Lower leg skin (tissue), 4 donors: ENCODE data around the gene REEP6. TPM values are rescaled to one million over a fixed set of nuclear protein-coding genes. Genes with fewer than 3 reads are reported as not detected.

ENCODE experiments used
- DNase-seq, 2 donors: peaks; one replicate each; pipeline ENCODE4 v3.0.0-alpha.2; 2019; ENCODE audit warnings: low spot score in 2 of 2
- H3K4me3 ChIP-seq: fragments of 200-600 bp; sonication (generic); 2 replicates; pipeline ENCODE4 v1.5.1; 2017; ENCODE audit warnings: mild to moderate bottlenecking, low read depth; ENCODE audit not compliant: poor library complexity, severe bottlenecking
- CTCF ChIP-seq, 3 donors: fragments of 450-650 bp; IDR thresholded peaks; one replicate each; pipeline ENCODE4 v1.5.1; 2016; ENCODE audit warnings: antibody characterized with exemption in 3 of 3, mild to moderate bottlenecking in 3 of 3, moderate library complexity in 2 of 3
- POLR2A ChIP-seq, 2 donors: fragments of 450-650 bp; IDR thresholded peaks; one replicate each; pipeline ENCODE4 v1.6.1; 2016 to 2017; ENCODE audit warnings: antibody characterized with exemption in 2 of 2, mild to moderate bottlenecking in 1 of 2, moderate library complexity in 1 of 2
- WGBS, 2 donors: methylation state at CpG; one replicate each; pipeline ENCODE4 v1.1.5; 2018; 5-methylcytosine and 5-hydroxymethylcytosine counted together
- intact Hi-C: fragments of 100-400 bp; cut with DNase I; formaldehyde crosslinking; loops from one replicate; pipeline ENCODE4 v1.15.0; 2023; ENCODE audit warnings: low total_unique reads
- total RNA-seq, 4 donors: library from RNA; depleted of rRNA; stranded (reverse); fragments of >200 nt; gene quantifications; one replicate each; pipeline ENCODE4 v1.1.0, GENCODE V29; 2016

The REEP6 gene
- total RNA-seq, 4 donors from 2014 or later = 6.3 to 8.8 (median 6.6) TPM

GRCh38 chr19:1503925-1504773, 13.2 kb downstream of the REEP6 start:
- TF ChIP-seq POLR2A (IDR thresholded peaks at IDR 0.05) = no peak
- no peak for TF ChIP-seq CTCF (IDR thresholded peaks at IDR 0.05)
- 51 to 57% methylated on average over 21 to 23 of the region's 23 CpGs for WGBS, 2 donors
- no peak for DNase-seq
- intact Hi-C loops = no loop called here
- H3K4me3 ChIP-seq = no peak overlapping the region

GRCh38 chr19:1505012-1505411, 14.0 kb downstream of the REEP6 start:
- 73 to 78% methylated on average over 8 of the region's 8 CpGs for WGBS, 2 donors
- TF ChIP-seq POLR2A (IDR thresholded peaks at IDR 0.05) (no peak), CTCF (IDR thresholded peaks at IDR 0.05) (no peak)
- H3K4me3 ChIP-seq = no peak overlapping the region
- DNase-seq = no peak
- intact Hi-C loops = no loop called here

GRCh38 chr19:1505991-1506881, 15.3 kb downstream of the REEP6 start:
- no peak overlapping the region for H3K4me3 ChIP-seq
- no peak for DNase-seq
- WGBS, 2 donors = 88 to 91% methylated on average over 39 to 44 of the region's 45 CpGs
- no peak for TF ChIP-seq POLR2A (IDR thresholded peaks at IDR 0.05)
- TF ChIP-seq CTCF (IDR thresholded peaks at IDR 0.05) = no peak
- intact Hi-C loops = no loop called here

GRCh38 chr19:1507192-1507660, 16.2 kb downstream of the REEP6 start:
- DNase-seq = no peak
- H3K4me3 ChIP-seq = no peak overlapping the region
- no peak for TF ChIP-seq POLR2A (IDR thresholded peaks at IDR 0.05)
- no peak for TF ChIP-seq CTCF (IDR thresholded peaks at IDR 0.05)
- intact Hi-C loops = no loop called here
- WGBS, 2 donors = 62 to 63% methylated on average over 22 of the region's 23 CpGs

GRCh38 chr19:1507763-1508506, 17.0 kb downstream of the REEP6 start:
- intact Hi-C loops = no loop called here
- WGBS, 2 donors = 1 to 3% methylated on average over 44 to 46 of the region's 46 CpGs
- peak; percentile 92 to 98 for DNase-seq
- H3K4me3 ChIP-seq = no peak overlapping the region
- TF ChIP-seq CTCF (IDR thresholded peaks at IDR 0.05) (no peak), POLR2A (IDR thresholded peaks at IDR 0.05) (no peak)
